ENCODE results near the gene SCN1A. TPM values are rescaled to one million over a fixed set of nuclear protein-coding genes. Genes with fewer than 3 reads are reported as not detected.

The SCN1A gene
- total and polyA plus RNA-seq, 2 of the 13 experiments (the other 11 are each of a cell fraction or from before 2014, with no cell fraction given), result 19.9 to 39.4 TPM

DNA sequence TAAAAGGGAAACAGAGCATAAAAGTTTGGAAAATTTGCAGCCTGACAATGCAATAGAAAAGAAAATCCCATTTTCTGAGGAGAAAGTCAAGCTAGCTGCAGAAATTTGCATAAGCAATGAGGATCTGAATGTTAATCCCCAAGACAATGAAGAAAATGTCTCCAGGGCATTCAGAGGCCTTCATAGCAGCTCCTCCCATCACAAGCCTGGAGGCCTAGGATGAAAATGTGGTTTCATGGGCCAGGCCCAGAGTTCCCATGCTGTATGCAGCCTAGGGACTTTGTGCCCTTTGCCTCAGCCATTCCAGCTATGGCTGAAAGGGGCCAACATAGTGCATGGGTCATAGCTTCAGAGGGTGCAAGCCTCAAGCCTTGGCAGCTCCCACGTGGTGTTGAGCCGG, 10.3 kb upstream of the SCN1A start:
- Histone ChIP-seq H3K36me3 (replicated peaks in 1 of 2; ENCODE audit: control insufficient read depth in 1 of 2, insufficient read depth in 2 of 2, low read length in 2 of 2) (no peaks in the 10 kb centered on the region), H3K27me3 (ENCODE audit: control insufficient read depth in 1 of 2, insufficient read depth in 2 of 2, low read length in 2 of 2) (no peaks in the 10 kb centered on the region), H3K4me1 (ENCODE audit: insufficient read depth, low read length) (peaks cover 75% of the 10 kb centered on the region), H3K4me2 (ENCODE audit: low read depth, low read length) (no peak overlapping the region), H4K20me1 (ENCODE audit: insufficient read depth, low read length) (no peaks in the 10 kb centered on the region), H3K9ac (ENCODE audit: insufficient read depth, low read depth, low read length) (no peak overlapping the region), H2AFZ (ENCODE audit: low read length) (no peak overlapping the region), H3K27ac (ENCODE audit: extremely low read length, insufficient read depth, low read length) (no peak overlapping the region), H3K9me3 (ENCODE audit: low read length) (peaks cover 8% of the 10 kb centered on the region), H3K79me2 (ENCODE audit: insufficient read depth, low read length) (no peaks in the 10 kb centered on the region), H3K4me3 (replicated peaks in 1 of 3; ENCODE audit: insufficient read depth in 1 of 3, low read depth in 2 of 3, low read length in 3 of 3) (no peak overlapping the region)
- FAIRE-seq (no peak), DNase-seq (ENCODE audit: low spot score) (no peak), ATAC-seq (no peak)
- intact Hi-C loops (cut with micrococcal nuclease; ENCODE audit: unreplicated experiment) (no loop called here), in situ Hi-C loops (cut with HindIII; ENCODE audit: extremely low pct_ligation_motif_present, low pct_unique_long_range_greater_than_20kb) (no loop called here)
- POLR2A ChIA-PET, result interaction anchor here (0.8 to 5.7 kb wide), 2 partner anchors 16 to 26 kb away, joined by 3 to 198 read pairs; no protein-coding TSS in a partner anchor
- no TSS peak for BruUV-seq (replicated peaks)
- WGBS (ENCODE audit: low lambda C conversion rate), result 94% methylated on average over 2 of the region's 2 CpGs
- CTCF ChIA-PET (ENCODE audit: low intra/inter-chr PET ratio, low total read pairs), result no interaction called here
- TF ChIP-seq ZNF292 (CRISPR knock-in tag; IDR thresholded peaks at IDR 0.05; ENCODE audit: borderline replicate concordance, low read depth) (0 out of 2 replicates have a peak, but pooled peaks have one; percentile 20), ZNF512 (CRISPR knock-in tag; IDR thresholded peaks at IDR 0.05) (peak; percentile 52; the same call in 1 of the 2 replicates), ZBTB40 (IDR thresholded peaks at IDR 0.05) (no peak), ZBTB40 (CRISPR knock-in tag; IDR thresholded peaks at IDR 0.05) (no peak), ZNF781 (CRISPR knock-in tag; IDR thresholded peaks at IDR 0.05; ENCODE audit: borderline replicate concordance, not compliant biosample characterization) (peak; percentile 36), ZNF687 (CRISPR knock-in tag; IDR thresholded peaks at IDR 0.05) (peak; percentile 49), HOXA7 (CRISPR knock-in tag; IDR thresholded peaks at IDR 0.05) (no peak), JUNB (CRISPR knock-in tag; IDR thresholded peaks at IDR 0.05; ENCODE audit: borderline replicate concordance) (no peak)
